CMK (cell line): ENCODE results near the gene TPRX1.
"Not testable (repeated sequence)": the region's sequence is repeated elsewhere in the genome, so short reads cannot be mapped to it uniquely, and the experiment has no call there.

Experiments
- DNase-seq: peaks from one replicate; pipeline ENCODE4 v3.0.0-alpha.2; 2010; ENCODE audit warnings: low read depth

The TPRX1 gene

GRCh38 chr19:47804451-47804850, at the start of gene TPRX1:
Gene TPRX1, minus strand, starts transcription at chr19:47804551. Its CDS starts 12 bp downstream, at chr19:47804539.
- not testable (repeated sequence) for DNase-seq

- DNase-seq = no peak
Observed at GRCh38 chr19:47853003-47853402, 48.7 kb upstream of the TPRX1 start.

GRCh38 chr19:47848823-47849473, 44.6 kb upstream of the TPRX1 start:
- DNase-seq = peak; percentile 4

GRCh38 chr19:47848425-47848822, 44.1 kb upstream of the TPRX1 start:
- no peak for DNase-seq

GRCh38 chr19:47842941-47843340, 38.6 kb upstream of the TPRX1 start:
- no peak for DNase-seq

GRCh38 chr19:47839913-47840312, 35.6 kb upstream of the TPRX1 start:
- no peak for DNase-seq

GRCh38 chr19:47839411-47839810, 35.1 kb upstream of the TPRX1 start:
- DNase-seq = no peak

- no peak for DNase-seq
Observed at GRCh38 chr19:47836038-47836437, 31.7 kb upstream of the TPRX1 start.

GRCh38 chr19:47832723-47833122, 28.4 kb upstream of the TPRX1 start:
- DNase-seq = no peak

GRCh38 chr19:47826800-47827199, 22.4 kb upstream of the TPRX1 start:
- no peak for DNase-seq

GRCh38 chr19:47824396-47824795, 20.0 kb upstream of the TPRX1 start:
- DNase-seq = no peak

GRCh38 chr19:47821460-47822020, 17.2 kb upstream of the TPRX1 start, which contains the start of gene CRX:
Gene CRX, plus strand, starts transcription at chr19:47821937. Its CDS starts 12,507 bp downstream, at chr19:47834444.
- no peak for DNase-seq

- no peak for DNase-seq
Observed at GRCh38 chr19:47820410-47820809, 16.1 kb upstream of the TPRX1 start.

- DNase-seq = no peak
Observed at GRCh38 chr19:47819858-47820257, 15.5 kb upstream of the TPRX1 start.

GRCh38 chr19:47818221-47818620, 13.9 kb upstream of the TPRX1 start:
- not testable (repeated sequence) for DNase-seq

- DNase-seq = not testable (repeated sequence)
Observed at GRCh38 chr19:47816270-47816669, 11.9 kb upstream of the TPRX1 start.

- DNase-seq = no peak
Observed at GRCh38 chr19:47813995-47814328, 9.6 kb upstream of the TPRX1 start.

GRCh38 chr19:47813304-47813994, 9.1 kb upstream of the TPRX1 start:
- peak; percentile 55 for DNase-seq

GRCh38 chr19:47806435-47806834, 2.1 kb upstream of the TPRX1 start:
- DNase-seq = no peak

GRCh38 chr19:47805313-47805712, 962 bp upstream of the TPRX1 start:
- no peak for DNase-seq

- not testable (repeated sequence) for DNase-seq
Observed at GRCh38 chr19:47803671-47804070, 680 bp downstream of the TPRX1 start.

- not testable (repeated sequence) for DNase-seq
Observed at GRCh38 chr19:47803148-47803547, 1.2 kb downstream of the TPRX1 start.

- no peak for DNase-seq
Observed at GRCh38 chr19:47802521-47803043, 1.8 kb downstream of the TPRX1 start.
